ENCODE results near the gene RYK. TPM values are rescaled to one million over a fixed set of nuclear protein-coding genes. Genes with fewer than 3 reads are reported as not detected.

RYK gene
- total RNA-seq, 1 donor from 2014 or later = 60.9 TPM

DNA sequence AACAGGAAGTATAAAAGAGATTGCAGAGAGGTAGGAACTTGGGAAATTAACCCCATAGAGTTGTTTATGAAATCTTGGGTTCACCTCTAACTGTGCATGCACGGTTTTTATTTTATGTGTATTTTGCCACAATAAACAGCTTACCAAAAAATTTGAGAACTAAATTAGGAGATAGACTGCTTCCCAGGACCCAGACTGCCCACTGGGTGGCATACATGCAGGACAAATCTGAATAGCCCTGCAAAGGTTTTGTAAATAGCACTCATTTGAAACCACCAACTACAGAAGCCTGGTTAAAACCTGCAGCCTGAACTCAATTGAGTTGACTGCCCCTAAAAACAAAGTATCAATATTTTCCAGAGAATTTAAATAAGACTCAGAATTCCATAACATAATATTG lies 124.5 kb downstream of the RYK start:
- intact Hi-C loops (cut with DNase I) = no loop called here
- ATAC-seq (no peak), DNase-seq (ENCODE audit: low spot score) (no peak)

DNA sequence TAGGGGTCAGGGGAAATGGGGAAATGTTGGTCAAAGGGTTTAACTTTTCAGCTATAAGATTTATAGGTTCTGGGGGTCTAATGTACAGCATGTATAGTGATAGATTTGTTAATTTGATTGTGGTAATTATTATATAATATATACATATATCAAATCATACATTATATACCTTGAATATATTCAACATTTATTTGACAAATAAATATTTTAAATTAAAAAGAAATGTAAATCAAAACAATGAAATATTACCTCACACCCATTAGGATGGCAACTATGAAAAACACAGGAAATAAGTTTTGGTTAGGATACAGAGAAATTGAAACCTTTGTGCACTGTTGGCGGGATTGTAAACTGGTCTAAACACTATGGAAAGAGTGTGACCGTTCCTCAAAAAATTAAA lies 135.9 kb downstream of the RYK start:
- no peak for ATAC-seq
- intact Hi-C loops (cut with DNase I) = no loop called here
- DNase-seq (ENCODE audit: low spot score) = no peak

DNA sequence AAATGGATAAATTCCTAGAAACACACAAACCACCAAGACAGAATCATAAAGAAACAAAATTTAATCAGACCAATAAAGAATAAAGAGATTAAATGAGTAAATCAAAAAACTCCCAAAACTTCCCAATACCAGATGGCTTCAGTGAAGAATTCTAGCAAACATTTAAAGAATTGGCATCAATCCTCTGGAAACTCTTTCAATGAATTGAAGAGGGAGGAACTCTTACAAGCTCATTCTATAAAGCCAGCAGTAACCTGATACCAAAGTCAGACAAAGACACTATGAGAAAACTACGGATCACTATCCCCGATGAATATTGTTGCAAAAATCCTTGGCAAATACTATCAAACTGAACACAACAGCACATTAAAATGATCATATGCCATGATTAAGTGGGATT lies 139.0 kb downstream of the RYK start:
- DNase-seq (ENCODE audit: low spot score) = no peak
- ATAC-seq = no peak
- intact Hi-C loops (cut with DNase I) = no loop called here

DNA sequence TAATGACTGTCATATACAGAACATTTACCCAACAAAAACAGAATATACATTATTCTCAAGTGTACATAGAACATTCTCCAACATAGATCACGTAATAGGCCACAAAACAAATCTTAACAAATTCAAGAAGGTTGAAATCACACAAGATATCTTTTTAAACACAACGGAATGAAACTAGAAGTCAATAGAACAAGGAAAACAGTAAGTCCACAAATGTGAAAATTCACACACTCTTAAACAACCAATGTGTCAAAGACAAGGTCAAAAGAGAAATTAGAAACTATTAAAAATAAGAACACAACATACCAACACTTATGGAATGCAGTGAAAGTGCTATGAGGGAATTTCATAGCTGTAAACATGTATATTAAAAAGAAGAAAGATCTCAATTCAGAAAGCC lies 139.7 kb downstream of the RYK start:
- no peak for ATAC-seq
- intact Hi-C loops (cut with DNase I) = no loop called here
- DNase-seq (ENCODE audit: low spot score) = no peak

Other genes with a start within 250 kb of the RYK start
- 34.1 TPM for gene SLCO2A1, start 220.9 kb downstream of the RYK start, total RNA-seq
- gene AMOTL2, start 123.6 kb upstream of the RYK start, total RNA-seq = 158 TPM
- 39.1 TPM for gene ANAPC13, start 235.1 kb upstream of the RYK start, total RNA-seq
- 31.3 TPM for gene CEP63, start 235.2 kb upstream of the RYK start, total RNA-seq